ENCODE measurements around the gene C16orf95.
"Not testable (repeated sequence)": the region's sequence is repeated elsewhere in the genome, so short reads cannot be mapped to it uniquely, and the experiment has no call there.

C16orf95 gene

DNA sequence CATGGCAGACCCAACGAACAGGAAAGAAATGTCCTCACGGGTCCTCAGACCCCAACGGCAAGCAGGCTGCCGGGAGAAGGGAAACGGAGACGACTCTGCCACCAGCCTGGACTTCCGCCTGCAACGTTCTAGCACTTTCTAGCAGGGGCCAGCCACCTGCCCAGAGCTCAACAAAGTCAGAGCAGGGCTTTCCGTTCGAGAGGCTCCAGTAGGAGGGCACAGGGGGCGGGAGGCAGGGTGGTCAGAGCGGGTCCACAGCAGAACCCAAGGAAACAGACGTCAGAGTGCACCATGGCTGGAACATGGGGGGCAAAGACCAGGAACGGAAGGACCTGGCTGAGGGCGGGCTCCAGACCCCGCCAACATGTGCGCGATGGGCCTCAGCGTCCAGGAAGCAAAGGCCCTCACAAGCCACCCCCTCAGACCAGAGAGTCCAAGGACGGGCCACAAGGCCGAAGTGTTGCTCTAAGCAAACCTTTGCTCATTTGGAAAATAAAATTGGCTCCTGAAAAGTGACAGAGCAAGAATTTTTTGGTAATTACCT is 29.4 kb upstream of the C16orf95 start:
- no peak for DNase-seq (ENCODE audit: low read depth, low spot score)

DNA sequence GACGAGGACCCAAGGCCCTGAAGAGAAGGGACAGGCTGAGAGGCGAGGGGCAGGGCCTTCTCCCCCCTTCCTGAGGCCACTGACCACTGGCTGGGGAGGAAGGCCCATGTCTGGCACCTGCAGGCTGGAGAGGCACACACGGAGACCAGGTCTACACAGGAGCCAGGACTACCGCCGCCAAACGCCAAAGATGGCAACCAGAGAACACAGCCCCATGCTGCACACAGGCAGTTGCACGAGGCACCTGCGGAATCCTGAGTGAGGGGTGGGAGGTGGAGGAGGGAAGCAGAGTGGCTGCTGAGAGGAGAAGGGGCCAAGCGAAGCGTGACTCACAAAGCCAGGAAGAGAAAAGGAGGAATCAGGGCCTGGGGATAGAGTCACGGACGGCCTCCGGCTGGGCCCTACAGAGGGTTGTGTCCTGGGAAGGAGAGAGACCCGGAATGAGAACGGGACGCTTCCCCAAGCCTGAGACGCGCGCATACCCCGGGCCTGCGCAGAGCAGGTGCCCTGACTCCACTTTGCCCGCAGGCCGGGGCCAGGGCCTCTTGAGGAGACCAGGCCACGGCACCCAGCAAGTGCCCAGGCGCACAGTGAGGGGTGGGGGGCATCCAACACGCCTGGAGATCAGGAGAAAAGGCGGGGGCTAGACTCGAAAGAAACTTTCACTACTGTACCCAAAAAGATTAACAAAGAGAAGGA is 28.7 kb upstream of the C16orf95 start:
- DNase-seq (ENCODE audit: low read depth, low spot score), result no peak

DNA sequence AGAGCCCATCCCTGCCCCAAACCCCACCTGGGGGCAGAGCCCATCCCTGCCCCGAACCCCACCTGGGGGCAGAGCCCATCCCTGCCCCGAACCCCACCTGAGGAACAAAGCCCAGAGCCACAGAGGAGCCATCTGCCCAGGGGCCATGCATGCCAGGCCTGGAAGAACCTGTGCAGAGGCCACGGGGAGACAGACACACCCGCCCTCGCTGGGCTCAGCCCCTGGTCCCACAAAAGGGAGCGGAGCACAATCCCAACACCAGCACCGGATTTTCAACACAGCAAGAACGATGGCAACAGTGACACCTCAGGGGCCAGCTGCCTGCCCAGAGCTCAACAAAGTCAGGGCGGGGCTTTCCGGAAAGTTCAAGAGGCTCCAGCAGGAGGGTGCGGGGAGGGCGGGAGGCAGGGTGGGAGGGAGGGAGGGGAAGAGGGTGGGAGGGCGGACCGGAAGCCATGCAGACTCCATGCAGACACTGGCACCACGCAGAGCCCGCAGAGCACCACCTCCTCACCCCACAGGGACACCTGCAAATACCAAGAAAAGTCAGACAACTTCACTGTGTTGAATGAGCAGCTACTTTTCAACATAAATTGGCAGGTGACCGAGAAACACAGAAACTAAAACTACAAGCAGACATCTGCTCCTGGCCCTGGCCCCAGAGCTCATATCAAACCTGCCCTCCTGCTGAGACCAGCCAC is 27.9 kb upstream of the C16orf95 start:
- DNase-seq (ENCODE audit: low read depth, low spot score), result peak; percentile 33

DNA sequence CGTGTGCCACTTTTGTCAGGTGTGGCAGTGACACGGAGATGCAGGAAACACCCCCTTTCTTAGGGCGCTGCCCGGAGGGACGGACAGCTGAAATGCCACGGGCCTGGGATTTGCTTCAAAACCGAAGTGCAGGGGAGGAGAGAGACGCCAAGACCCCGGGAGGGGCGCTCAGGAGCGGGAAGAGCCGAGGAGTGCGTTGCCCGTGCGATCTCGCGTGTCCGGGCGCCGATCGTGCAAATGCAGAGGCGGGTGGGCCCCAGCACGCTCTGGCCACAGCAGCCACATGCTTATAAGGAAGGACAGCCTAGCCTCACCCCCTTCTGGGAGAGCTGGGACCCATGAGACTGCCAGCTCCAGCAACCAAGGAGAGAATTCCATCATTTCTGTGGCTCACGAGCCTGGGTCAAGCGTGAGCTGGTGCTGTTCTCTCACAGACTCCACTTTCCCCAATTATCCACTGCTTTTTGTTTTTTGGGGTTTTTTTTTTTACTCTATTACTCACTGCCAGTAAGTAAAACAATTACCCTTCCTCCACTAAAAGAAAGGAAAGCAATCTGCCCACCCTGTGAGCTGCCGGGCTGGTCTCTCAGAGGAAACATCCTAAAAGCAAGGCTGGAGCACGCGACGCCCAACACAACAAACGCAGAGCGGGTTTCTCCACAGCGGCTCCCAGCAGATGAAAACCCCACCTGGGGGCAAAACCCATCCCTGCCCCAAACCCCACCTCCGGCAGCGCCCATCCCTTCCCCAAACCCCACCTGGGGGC is 27.2 kb upstream of the C16orf95 start:
- DNase-seq (ENCODE audit: low read depth, low spot score), result peak; percentile 29

DNA sequence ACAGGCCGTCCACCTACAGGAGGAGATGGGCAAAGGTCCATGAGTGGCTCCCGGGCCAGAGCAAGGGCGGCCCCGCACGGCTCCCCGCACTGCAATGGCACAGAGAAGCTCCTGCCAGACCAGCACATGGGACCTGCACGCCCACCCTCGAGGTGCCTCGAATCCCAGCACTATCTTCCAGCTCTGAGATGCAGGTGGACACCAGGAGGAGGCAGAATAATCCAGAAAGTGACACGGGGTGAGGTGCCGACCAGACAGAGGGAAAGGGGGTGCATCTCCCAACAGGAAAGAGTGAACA is 26.5 kb upstream of the C16orf95 start:
- DNase-seq (ENCODE audit: low read depth, low spot score), result no peak

DNA sequence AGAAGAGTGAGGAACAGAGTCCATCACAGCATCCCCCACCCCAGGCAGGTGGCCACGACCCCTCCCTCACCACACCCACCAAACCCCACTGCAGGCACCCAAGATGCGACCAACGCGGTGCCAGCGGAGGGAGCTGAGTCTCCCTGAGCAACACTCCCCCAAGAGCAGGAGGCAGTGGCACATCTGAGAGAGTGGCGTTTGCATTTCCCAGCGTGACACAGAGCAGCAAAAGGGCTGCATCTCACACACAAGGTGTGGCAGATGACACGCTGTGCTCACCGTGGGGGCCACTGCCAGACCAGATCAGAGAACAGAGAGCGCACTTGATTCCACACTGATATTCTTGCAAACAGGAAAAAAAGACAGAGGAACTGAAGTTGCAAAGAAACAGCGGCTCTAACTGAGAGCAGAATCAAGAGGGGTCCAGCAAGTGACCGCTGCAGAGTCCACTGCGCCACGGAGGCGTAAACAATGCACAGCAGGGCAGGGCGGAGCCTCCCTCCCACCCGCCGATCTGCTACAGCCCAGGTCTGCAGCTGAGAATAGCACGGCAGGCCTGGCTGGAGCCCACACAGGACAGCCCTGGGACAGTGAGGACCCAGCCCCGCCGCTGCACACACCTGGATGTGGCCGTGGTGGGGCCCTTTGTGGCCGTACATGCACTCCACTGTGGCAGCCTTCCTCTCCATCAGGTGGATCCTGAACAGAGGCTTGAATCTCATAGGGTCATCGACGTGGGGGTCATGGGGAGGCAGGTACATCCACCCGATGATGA is 26.0 kb upstream of the C16orf95 start:
- DNase-seq (ENCODE audit: low read depth, low spot score), result no peak

DNA sequence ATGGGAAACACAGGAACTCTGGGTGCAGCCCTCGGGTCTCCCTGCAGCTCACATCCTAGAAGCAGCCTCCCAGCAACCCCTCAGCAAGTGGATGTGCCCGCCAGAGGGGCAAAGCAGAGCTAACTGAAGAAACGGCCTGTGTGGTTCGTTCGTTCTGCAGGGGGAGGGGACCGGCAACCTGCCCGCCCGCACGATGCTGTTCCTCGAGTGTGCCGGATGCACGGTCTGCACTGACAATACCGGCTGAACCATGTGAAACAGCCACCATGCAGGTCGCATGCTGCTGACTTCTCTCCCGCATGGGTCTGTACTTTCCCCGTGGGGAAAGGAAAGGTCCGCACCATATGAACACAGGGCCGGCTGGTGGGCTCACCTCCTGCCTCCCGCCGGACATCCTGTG is 25.3 kb upstream of the C16orf95 start:
- DNase-seq (ENCODE audit: low read depth, low spot score), result no peak

DNA sequence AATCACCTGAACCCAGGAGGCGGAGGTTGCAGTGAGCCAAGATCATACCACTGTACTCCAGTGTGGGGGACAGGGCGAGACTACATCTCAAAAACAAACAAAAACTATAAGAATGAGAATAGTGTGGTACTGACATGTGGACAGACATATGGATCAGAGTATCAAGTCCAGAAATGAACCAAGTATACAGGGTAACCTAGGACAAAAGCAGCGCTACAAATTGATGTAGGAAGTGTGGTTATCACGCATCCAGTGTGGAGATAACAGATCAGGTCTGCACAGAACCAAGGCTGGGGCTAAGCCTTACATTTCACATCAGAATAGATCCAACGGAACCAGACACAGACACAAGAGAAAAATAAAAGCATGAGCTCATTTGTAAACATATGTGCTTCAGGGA is 23.0 kb upstream of the C16orf95 start:
- no peak for DNase-seq (ENCODE audit: low read depth, low spot score)

DNA sequence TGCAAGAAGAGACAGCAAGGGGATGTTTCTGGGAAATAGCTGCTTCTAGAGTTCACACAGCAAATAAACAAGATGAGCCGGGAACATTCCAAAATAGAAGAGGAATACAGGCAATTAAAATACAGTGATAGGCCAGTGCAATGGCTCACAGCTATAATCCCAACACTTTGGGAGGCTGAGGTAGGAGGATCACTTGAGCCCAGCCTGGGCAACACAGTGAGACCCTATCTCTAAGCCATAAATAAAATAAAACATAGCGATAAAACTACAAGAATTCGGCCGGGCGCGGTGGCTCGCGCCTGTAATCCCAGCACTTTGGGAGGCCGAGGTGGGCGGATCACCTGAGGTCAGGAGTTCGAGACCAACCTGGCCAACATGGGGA is 22.5 kb upstream of the C16orf95 start:
- not testable (repeated sequence) for DNase-seq (ENCODE audit: low read depth, low spot score)

DNA sequence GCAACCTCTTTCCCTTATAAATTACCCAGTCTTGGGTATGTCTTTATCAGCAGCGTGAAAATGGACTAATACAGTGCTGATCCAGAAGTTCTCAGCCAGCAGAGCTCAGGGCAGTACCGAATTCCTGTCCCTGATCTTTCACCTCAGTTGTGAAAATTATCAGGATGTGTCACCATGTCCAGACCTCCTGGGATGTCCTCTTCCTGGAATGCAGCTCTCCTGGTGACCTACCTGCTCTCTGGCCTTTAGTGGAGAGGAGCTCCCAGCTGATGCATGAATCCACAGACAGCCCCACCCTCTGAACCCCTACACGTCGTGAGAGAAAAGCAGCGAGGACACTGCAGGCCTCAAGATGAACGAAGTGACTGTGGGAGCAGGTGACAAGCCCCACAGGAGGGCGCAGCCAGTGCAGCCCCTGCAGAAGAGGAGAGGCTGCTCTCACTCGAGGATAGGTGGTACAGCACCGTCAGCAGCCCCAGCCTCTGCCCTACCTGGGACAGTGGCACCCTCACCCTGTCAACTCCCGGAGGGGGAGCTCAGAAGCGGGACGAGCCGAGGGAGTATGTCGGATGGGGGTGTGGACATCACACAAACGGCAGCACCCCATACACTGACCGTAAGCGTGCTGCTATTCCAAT is 22.0 kb upstream of the C16orf95 start:
- no peak for DNase-seq (ENCODE audit: low read depth, low spot score)

DNA sequence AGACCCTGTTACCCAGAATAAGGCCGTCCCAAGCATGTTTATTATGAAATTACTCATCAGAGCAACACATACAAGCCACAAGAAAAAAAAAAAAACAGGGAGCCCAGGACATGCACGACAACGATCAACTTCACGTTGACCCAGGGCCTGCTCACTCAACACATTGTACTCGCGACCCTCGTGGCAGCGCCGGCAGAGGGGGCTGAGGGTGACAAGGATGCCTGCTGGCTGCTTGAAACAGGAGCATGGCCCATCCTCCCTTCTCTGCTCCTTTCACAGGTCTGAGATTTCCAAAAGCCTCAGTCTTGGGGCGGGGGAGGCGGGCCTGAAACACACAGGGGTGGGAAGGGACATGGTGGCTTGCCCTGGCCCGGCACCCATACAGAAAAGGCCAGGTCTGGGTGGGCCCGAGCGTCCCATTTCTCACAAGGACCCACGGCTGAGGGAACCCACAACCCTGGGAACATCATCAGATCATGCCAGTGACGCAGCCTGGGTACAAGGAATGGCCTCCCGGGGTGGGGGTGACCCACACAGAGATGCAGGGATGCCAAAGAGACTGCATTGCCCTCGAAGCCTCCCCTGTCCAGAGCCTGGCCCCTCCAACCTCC is 21.1 kb upstream of the C16orf95 start:
- no peak for DNase-seq (ENCODE audit: low read depth, low spot score)

DNA sequence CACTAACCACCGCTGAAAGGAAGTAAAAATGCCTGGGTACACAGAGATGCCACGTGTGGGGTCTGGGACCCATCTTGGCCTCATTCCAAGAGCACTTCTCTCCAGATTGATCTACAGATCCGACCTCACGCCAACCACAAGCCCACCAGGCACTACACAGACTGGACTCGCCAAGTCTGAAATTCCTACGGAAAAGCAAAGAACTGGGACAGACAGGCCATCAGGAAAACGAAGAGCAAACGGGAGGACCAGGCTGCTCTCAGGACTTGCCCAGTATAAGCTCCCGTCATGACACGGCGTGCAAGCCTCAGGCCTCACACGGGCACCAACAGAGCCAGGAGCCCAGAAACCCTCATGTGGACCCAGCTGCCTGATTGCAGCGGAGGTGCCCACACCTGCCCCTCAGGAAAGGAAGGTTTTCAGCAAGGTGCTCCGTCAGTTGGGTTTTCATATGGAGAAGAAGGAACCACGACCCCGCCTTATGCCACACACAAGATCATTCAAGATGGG is 20.1 kb upstream of the C16orf95 start:
- DNase-seq (ENCODE audit: low read depth, low spot score), result peak; percentile 19

DNA sequence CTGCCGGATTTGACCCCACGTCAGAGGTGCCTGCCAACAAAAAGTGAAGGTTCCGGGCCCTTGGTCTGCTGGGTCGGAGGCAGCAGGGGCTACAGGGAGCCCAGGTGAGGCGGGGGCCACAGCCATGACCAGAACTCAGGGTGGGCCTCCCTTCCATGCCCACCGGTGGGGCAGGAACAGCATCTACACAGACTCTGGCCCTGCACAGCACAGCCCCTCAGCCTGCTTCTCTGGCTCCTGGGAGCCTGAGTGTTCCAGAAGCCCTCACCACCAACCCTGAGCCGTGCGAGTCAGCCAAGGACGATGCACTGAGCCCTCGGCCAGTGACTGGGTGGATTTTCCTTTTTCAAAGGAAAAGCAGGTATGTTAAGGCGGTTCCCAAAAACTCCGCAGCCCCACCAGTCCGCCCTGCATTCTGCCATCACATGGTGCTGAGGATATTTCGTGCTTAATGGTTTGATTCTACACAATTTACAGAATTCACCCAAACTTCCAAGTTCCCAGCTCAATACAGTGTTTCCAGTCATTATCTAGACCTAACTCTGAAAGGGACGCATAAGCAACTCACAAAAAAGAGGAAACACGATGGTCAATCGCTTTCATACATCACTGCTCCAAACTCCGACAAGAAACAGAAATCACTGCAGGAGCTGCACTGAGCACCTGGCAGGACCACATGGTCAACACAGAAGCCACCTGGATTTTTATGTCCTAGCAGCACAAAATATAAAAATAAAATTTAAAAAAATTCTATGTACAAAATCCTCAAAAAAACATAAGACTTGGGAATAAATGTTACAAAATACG is 19.4 kb upstream of the C16orf95 start:
- no peak for DNase-seq (ENCODE audit: low read depth, low spot score)

DNA sequence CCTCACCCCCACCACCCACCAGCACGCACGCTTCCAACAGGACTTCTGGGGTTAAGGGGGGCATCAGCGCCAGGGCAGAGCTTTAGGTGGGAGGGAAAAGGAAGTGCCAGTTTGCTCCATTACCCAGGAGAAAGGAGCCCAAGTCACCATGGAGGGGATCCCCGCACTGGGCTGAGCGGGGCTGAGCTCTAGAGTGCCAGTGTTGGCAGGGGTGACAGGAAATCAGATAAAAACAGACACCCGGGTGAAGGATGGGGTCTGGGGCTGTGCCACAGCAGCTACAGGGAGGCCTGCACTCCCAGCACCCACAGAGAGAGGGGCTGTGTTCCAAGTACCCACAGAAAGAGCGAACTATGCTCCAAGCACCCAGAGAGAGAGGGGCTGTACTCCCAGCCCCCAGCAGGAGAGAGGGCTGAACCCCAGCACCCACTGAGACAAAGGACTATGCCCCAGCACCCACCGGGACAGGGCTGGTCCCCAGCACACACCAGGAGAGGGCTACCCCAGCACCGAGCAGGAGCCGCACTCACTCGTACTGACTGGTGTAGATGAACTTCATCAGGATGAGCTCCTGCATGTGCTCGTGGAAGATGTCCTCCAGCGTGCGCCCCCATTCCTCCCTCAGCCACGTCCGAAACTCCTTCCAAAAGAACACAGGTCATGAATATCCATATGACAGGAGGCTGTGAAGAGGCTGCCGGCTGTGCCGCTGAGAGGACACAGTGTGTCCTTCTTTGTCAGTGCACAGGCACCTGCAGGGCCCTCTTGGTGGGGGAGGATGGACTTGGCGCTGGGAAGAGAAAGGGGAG is 18.6 kb upstream of the C16orf95 start:
- DNase-seq (ENCODE audit: low read depth, low spot score), result no peak

DNA sequence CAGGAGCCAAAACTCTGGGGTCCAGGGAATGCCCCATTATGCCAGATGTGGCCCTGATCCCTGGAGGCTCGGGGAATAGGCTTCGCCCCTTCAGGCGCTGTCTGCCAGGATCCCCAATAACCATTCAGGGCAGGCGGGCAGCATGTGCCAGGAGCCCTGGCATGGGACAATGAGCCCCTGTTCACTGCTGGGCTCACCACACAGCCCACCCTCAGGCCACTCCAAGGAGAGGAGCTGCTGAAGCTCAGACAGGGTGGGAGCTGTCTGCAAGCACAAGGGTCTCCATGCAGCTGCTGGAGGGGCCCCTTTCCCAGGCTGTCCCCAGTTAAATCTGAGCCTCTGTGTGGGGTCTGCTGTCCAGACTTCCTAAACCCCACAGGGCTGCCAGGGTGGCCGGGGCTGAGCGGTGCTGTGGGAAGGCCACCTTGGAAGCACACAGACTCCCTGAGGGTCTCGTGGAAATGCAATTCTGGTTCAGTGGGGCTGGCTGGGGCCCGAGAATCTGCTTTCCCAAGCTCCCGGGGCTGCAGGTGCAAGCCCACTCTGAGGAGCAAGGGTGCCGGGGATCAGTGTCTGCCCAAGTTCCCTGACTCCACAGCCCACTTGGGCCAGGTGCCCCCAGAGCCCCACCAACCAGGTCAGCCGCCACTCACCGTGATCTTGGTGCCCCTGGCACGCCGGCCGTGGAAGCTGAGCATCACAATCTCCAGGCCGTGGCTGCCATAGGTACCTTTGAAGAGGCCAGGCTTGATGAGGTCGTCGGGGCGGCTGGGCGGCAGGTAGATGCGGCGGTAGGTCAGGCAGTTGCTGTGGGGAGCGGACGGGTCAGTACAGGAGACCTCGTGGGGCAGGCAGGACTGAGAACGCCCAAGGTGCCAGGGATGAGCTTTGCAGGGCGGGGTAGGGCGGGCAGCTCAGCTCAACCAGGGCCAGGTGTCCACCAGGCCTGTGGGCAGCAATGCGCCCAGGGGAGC is 17.7 kb upstream of the C16orf95 start:
- no peak for DNase-seq (ENCODE audit: low read depth, low spot score)

DNA sequence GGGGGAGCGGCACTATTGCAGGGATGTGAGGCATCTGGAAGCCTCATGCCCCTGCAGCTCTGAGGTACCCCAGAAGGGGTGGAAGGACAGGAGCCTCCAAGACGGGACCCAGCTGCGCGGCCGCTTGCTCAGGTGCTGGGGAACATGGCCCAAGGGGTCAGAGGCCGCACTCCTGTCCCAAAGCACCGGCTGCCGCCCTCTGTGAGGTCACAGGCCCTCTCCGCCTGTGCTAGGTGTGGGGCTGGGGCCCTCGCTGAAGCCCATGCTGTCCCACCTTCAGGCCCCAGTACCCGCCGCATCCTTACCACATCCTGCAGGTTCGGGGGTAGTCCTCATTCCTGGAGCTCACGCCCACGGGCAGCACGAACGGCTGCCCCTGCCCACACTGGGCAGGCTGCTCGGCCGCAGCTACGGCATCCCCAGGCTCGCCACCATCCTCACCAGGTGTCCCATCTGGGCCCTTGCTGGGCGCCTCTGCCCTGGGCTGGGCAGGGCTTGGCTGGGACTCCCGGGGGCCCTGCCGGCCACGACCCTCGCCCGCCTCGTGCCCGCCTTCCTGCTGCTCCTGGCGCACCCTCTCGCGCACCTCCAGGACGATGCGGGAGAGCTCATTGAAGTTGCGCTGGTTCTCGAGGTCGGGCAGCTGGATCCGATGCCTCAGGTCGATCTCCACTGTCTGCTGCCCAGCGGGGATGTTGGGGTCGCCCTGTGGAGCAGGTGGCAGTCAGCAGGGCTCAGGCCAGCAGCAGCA is 16.6 kb upstream of the C16orf95 start:
- no peak for DNase-seq (ENCODE audit: low read depth, low spot score)

DNA sequence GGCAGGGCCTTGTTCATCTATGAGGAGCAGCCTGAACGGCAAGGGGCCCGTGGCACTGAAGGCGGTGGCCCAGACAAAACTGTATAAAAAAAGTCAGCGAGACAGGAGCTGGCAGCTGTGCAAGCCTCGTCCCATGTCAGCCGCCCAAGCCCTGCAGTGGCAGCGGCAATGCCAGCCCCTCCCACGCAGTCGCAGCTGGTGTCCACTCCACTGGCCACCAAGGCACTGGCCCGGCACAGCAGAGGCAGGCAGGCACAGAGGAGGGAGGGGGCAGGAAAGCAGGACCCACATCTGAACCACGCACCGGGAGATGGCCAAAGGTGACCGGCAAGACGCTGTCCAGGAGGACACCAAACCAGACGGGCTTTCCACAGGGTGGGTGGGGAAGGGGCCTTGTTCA is 15.9 kb upstream of the C16orf95 start:
- DNase-seq (ENCODE audit: low read depth, low spot score), result no peak
